D721Med (cell line): ENCODE measurements around the gene CFAP99.

ENCODE experiments used
- DNase-seq: peaks from one replicate; pipeline ENCODE4 v3.0.0; 2011; ENCODE audit warnings: low spot score; ENCODE audit not compliant: insufficient read length
- FAIRE-seq: peaks from 2 replicates; lab custom pipeline; 2011; peaks lifted over from hg19 to GRCh38; lab: Jason Lieb, UNC
- TF ChIP-seq, protein P1 (sequence below): IDR thresholded peaks from 2 replicates; pipeline ENCODE4 v1.5.1; 2012; ENCODE audit warnings: mild to moderate bottlenecking, control low read depth; ENCODE audit not compliant: insufficient read depth; ENCODE audit errors: missing control alignments

CFAP99 gene

DNA sequence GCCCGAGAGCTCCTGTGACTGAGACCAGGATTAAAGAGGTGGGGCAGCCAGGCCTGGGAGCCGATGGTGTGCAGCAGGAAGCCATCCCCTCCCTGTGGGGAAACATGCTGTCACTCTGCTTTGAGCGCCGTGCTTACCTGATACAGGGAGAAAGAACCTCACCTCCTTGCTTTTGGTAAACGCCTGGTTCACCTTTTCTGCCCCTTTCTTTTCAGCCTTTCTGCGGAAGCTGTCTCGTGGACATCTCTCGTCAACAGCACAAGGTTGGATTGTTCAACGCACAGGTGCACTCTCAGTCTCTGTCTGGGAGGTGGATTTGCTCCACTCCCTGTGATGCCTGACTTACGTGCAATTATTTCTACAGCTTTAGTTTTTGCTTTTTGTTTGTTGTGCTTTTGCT lies 12.3 kb upstream of the CFAP99 start:
- no peak for DNase-seq
- no peak for FAIRE-seq
- TF ChIP-seq, protein P1, sequence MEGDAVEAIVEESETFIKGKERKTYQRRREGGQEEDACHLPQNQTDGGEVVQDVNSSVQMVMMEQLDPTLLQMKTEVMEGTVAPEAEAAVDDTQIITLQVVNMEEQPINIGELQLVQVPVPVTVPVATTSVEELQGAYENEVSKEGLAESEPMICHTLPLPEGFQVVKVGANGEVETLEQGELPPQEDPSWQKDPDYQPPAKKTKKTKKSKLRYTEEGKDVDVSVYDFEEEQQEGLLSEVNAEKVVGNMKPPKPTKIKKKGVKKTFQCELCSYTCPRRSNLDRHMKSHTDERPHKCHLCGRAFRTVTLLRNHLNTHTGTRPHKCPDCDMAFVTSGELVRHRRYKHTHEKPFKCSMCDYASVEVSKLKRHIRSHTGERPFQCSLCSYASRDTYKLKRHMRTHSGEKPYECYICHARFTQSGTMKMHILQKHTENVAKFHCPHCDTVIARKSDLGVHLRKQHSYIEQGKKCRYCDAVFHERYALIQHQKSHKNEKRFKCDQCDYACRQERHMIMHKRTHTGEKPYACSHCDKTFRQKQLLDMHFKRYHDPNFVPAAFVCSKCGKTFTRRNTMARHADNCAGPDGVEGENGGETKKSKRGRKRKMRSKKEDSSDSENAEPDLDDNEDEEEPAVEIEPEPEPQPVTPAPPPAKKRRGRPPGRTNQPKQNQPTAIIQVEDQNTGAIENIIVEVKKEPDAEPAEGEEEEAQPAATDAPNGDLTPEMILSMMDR = no peak

DNA sequence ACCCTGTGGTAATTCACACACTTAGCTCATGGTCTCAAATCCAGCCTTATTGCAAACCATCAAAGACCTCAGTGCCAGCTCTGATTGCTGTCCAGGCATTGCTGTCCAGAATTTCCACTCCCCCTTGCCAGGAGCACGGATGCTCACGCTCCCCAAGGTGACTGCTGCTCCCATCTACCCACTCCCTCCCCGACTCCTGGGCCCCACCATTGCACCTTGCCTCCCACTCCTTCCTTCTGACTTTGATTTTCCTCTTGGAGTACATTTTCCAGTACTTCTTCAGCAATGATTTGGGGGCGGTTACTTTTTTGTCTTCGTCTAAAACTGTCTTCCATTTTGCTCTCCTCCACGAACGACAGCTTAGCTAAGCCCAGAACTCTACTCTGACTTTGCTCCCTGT lies 11.8 kb upstream of the CFAP99 start:
- FAIRE-seq (no peak), DNase-seq (no peak)
- TF ChIP-seq, protein P1 = no peak

DNA sequence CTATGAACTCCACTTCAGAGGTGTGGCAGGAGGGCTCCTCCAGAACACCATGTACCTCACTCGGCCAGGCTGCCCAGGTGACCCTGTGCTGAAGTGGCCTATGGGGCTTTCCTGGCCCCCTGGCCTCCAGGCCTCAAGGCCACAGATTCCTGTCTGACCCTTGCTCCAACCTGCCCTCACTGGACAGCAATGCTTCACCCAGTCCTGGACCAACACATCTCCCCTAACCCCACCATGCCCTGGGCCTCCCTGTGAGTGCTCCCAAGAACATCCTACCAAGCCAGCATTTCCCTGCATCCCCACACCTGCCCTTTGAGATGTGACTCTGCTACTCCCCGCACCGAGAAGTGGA lies 10.8 kb upstream of the CFAP99 start:
- TF ChIP-seq, protein P1 = no peak
- no peak for FAIRE-seq

DNA sequence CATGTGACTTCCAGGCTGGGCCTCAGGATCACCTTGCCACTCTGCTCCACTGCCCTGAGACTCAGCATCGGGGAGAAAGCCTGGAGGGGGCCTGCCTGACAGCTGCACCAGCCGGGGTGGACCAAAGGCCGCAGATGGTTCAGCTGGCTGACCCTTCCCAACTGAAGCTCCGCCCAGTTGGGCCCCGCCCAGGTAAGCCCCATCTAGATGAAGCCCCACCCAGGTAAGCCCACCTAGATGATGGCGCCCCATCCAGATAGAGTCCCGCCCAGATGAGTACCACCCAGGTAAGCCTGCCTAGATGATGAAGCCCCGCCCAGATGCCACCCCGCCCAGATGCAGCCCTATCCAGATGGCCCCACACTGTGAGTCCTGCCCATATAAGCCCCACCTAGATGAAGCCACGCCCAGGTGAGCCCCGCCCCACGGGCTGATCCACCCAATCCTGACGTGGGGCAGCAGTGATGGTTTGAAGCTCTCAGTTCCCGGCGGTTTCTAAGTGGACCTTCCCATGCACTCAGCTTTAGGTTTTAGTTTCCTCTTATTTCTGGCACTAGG lies 10.3 kb upstream of the CFAP99 start:
- FAIRE-seq = no peak
- DNase-seq = no peak
- TF ChIP-seq, protein P1 = no peak

More for the DNA sequence above, 10.8 kb upstream of the CFAP99 start:
- DNase-seq = no peak

DNA sequence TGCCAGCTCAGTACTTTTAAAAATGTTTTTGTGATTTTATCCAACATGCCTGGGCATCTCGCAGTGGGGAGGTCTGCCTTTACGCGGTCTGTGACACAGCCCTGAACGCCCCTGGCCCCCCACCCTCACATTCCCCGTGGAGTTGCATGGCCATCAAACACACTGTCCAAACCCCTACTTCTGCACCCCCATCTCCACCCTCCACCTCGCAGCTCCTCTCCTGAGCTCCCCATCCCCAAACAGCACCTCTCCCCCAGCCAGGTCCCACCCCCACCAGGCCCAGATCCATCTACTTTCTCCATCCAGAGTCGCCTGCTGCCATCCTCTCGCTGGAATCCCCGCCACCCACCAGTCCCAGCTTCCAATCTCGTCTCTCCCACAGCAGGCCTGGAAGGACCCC lies 9.8 kb upstream of the CFAP99 start:
- DNase-seq (no peak), FAIRE-seq (no peak)
- TF ChIP-seq, protein P1 = no peak

DNA sequence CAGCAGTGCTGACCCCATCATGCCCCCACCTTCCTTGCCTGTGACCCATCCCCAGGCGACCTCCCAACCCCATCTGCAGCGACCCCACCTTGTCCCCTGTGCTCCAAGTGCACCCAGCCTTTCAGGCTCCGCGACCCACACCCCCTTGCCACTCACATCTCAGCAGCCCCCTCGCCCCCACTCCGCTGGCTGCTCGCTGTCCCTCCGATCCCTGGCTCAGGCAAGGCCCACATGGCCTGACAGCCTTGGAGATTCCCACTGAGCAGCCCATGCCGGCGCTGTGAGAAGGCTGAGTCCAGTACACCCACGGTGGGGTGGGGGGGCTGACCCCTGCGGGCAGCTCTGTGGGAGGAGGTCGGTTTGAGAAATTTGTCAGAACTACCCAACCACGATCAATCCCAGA lies 9.4 kb upstream of the CFAP99 start:
- FAIRE-seq (no peak), DNase-seq (no peak)
- TF ChIP-seq, protein P1 = no peak

DNA sequence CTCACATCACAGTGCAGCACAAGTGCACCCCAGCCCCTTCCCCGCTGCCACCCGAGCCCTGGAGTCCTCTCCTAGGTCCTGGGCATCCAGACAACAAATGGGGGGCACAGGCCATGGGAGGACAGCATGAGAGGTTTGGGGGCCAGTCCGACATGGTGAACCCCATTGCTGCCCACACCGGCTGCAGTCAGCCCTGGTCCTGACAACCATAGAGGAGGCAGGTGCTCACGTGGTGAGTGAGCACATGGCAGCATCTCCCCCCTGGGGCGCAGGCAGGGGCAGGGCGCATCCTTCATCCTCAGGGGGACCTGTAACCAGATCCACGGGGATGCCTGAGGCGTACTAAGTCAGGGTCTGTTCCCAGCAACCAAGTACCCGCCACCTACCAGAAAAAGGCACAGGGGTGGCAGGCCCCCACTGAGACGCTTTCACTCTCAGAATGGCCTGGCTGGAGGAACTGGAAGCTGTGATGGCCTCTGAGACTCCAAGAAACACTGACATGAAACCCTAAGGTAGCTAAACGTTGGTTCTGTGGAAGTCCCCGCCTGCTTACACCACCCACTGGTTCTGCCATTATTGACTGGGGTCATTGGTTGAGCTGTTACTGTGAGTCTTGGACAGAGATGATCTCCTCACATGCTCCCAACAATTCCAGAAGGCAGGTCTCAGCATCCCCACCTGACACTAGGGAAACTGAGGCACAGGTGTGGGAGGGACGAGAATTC lies 6.8 kb upstream of the CFAP99 start:
- FAIRE-seq (no peak), DNase-seq (no peak)
- TF ChIP-seq, protein P1 = no peak
